ENCODE data around the gene DHDDS.

Gene DHDDS

DNA sequence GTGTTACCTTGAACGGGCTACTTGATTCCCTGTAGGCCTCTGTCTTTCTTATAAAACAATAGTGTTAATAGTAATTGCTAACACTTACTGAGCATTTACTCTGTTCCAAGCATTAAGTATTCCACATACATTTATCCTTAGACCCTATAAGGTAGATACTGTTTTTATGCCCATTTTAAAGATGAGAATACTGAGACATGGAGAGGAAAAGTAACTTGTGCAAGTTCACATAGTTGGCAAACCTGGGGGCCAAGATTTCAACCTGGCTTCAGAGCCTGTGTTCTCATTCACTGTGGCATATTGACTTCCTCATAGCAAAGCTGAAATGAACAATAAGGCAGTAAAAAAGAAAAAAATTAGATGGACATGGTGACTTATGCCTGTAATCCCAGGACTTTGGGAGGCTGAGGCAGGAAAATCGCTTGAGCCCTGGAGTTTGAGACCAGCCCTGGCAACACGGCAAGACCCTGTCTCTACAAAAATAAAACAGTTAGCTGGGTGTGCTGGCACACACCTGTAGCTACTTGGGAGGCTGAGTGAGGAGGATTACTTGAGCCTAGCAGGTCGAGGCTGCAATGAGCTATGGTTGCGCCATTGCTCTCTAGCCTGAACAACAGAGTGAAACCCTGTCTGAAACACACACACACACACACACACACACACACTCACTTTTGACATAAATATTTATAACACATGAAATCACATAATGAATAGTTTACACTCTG, 20.5 kb downstream of the DHDDS start:
- Mint-ChIP-seq H3K27me3 (no peaks in the 10 kb centered on the region), H3K4me3 (no peak overlapping the region), H3K9me3 (no peaks in the 10 kb centered on the region), H3K27ac (no peak overlapping the region), H3K36me3 (peaks cover 53% of the 10 kb centered on the region), H3K4me1 (peaks cover 3% of the 10 kb centered on the region)
- no peak for ATAC-seq

- peaks cover 35% of the 10 kb centered on the region for H3K36me3 Mint-ChIP-seq
- no peaks in the 10 kb centered on the region for H3K27me3 Mint-ChIP-seq
- no peaks in the 10 kb centered on the region for H3K9me3 Mint-ChIP-seq
Measured at GRCh38 chr1:26459148-26459547, 27.0 kb downstream of the DHDDS start.

GRCh38 chr1:26459573-26460031, 27.5 kb downstream of the DHDDS start:
- H3K27me3 Mint-ChIP-seq, result no peaks in the 10 kb centered on the region
- no peak for ATAC-seq
- H3K4me3 Mint-ChIP-seq, result no peak overlapping the region
- H3K9me3 Mint-ChIP-seq, result no peaks in the 10 kb centered on the region
- no peaks in the 10 kb centered on the region for H3K4me1 Mint-ChIP-seq
- H3K36me3 Mint-ChIP-seq, result peaks cover 37% of the 10 kb centered on the region
- no peak overlapping the region for H3K27ac Mint-ChIP-seq

More at GRCh38 chr1:26459148-26459547, 27.0 kb downstream of the DHDDS start:
- Mint-ChIP-seq H3K27ac (no peak overlapping the region), H3K4me3 (no peak overlapping the region), H3K4me1 (no peaks in the 10 kb centered on the region)
- no peak for ATAC-seq

DNA sequence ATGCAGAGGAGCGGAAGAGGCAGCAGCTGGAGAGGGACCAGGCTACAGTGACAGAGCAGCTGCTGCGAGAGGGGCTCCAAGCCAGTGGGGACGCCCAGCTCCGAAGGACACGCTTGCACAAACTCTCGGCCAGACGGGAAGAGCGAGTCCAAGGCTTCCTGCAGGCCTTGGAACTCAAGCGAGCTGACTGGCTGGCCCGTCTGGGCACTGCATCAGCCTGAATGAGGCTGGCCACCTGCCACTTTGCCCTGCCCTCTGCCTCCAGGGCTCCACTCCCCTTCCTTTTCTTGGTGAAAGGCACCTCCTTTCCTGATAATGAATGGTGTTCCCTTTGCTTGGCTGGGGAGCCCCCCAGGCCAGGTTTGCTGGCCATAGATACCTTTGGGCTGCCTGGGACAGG, 36.8 kb downstream of the DHDDS start:
- Mint-ChIP-seq H3K36me3 (peaks cover 65% of the 10 kb centered on the region), H3K4me1 (peaks cover 26% of the 10 kb centered on the region), H3K27me3 (no peaks in the 10 kb centered on the region), H3K27ac (no peak overlapping the region), H3K9me3 (no peaks in the 10 kb centered on the region), H3K4me3 (no peak overlapping the region)
- ATAC-seq, result no peak

DNA sequence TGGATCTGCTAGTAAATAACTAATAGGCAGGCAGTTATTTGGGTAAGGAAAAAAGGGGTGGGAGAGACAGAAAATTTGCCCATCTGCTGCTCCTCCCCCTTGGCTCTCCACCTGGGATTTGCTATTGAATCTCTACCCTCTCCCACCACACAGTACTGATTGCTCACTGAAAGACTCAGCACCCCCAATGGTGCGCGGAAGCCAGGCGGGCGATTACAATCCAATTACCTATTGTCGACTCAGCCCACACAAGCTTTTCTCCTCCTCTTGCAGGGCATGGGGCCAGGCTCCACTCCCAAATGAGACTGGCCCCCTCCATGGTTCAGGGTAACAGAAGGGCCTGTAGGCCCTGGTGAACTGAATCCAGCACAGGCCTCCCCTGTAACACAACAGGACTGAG, 37.4 kb downstream of the DHDDS start:
- Mint-ChIP-seq H3K9me3 (no peaks in the 10 kb centered on the region), H3K36me3 (peaks cover 69% of the 10 kb centered on the region), H3K27me3 (no peaks in the 10 kb centered on the region), H3K4me3 (no peak overlapping the region), H3K27ac (no peak overlapping the region), H3K4me1 (peaks cover 26% of the 10 kb centered on the region)
- ATAC-seq, result no peak

DNA sequence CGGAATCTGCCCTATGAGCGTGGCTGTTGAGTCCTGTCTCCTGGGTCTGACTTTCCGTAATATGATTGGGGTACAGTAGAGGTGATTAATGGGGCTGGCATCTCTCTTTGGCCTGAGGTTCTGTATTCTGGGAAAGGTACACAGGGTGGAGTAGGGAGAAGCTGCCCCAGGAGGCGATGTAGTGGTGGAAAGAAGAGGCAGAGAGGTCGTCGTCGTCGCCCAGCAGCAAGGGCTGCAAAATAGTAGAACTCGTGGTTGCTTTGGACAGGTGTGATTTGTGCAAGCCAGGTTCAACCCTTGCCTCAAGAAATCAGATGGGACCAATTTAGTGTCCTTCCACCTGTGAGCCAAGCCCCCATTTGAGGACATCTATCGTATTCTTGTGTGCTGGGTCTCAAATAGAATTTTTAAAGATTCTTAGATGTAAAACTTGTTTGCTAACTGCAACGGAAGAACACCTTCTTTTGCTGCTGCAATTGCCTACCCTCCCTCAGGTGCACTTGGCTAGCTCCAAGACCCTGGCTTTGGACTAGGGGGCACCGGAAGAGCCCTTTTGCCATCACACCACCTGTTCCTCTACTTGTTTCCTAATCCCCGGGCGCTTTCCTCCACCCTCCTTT, 38.9 kb downstream of the DHDDS start:
- peaks cover 59% of the 10 kb centered on the region for H3K36me3 Mint-ChIP-seq
- no peaks in the 10 kb centered on the region for H3K27me3 Mint-ChIP-seq

DNA sequence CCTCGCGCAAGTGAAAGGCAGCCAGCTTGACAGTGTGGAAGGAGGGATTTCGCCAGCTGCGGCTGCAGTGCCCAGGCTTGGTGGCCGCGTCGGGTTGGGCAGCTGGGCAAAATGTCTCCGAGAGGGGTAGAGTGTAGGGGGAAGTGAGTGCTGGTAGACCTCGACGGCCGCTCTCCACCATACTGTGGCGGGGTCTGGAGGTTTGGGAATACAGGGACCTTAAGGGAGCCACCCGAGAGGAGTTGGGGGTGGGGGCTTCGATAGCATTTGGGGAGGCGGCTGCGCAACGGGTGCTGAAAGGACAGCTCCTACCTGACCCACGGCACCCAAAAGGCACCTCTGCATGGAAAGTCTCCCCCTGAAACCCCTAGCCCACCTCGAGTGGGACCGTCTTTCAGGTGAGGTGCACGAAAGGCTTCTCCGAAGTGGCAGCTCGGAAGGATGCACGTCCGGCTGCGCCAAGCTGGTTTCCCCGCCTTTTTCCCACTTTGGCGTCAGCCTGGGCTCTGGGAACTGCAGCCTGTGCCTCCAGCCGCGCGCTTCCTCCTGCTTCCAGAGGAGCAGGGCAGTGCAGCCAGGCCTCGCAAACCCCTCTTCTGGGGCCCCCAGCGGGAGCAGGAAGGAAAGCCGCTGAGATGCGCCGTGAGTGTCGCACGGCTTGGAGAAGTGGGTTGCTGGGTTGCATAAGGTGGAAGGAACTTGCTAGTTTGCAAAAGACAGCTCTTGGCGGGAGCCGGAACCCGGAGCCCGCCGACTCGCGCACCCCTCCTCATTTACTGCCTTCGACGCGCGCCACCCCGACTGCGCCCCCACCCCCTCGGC, 39.6 kb downstream of the DHDDS start:
- Mint-ChIP-seq H3K27me3 (no peaks in the 10 kb centered on the region), H3K4me3 (peak overlapping the region; percentile 88), H3K9me3 (no peaks in the 10 kb centered on the region), H3K27ac (peak overlapping the region; percentile 96), H3K36me3 (peaks cover 54% of the 10 kb centered on the region), H3K4me1 (peaks cover 36% of the 10 kb centered on the region)
- ATAC-seq, result peak; percentile 56

More for the DNA sequence above, 38.9 kb downstream of the DHDDS start:
- peak overlapping the region; percentile 64 for H3K27ac Mint-ChIP-seq
- peaks cover 28% of the 10 kb centered on the region for H3K4me1 Mint-ChIP-seq
- H3K4me3 Mint-ChIP-seq, result peak overlapping the region; percentile 88
- no peak for ATAC-seq
- H3K9me3 Mint-ChIP-seq, result no peaks in the 10 kb centered on the region

- Mint-ChIP-seq H3K4me3 (peak within 1 kb of the TSS; percentile 88), H3K9me3 (no peaks in the 10 kb centered on the region), H3K27ac (peak within 1 kb of the TSS; percentile 96), H3K36me3 (peaks cover 48% of the 10 kb centered on the region), H3K4me1 (peaks cover 42% of the 10 kb centered on the region), H3K27me3 (no peaks in the 10 kb centered on the region)
- peak; percentile 90 for ATAC-seq
Measured at GRCh38 chr1:26472320-26472900, 40.3 kb downstream of the DHDDS start, which contains the start of gene HMGN2. Gene HMGN2, plus strand, starts transcription at chr1:26472440. Its CDS starts 173 bp downstream, at chr1:26472613.

GRCh38 chr1:26472901-26473845, 41.1 kb downstream of the DHDDS start:
- peaks cover 48% of the 10 kb centered on the region for H3K36me3 Mint-ChIP-seq
- ATAC-seq, result peak; percentile 89

GRCh38 chr1:26474818-26475217, 42.7 kb downstream of the DHDDS start:
- H3K36me3 Mint-ChIP-seq, result peaks cover 40% of the 10 kb centered on the region
- H3K4me3 Mint-ChIP-seq, result peak overlapping the region; percentile 88
- H3K27ac Mint-ChIP-seq, result no peak overlapping the region
- ATAC-seq, result no peak
- H3K9me3 Mint-ChIP-seq, result no peaks in the 10 kb centered on the region
- H3K4me1 Mint-ChIP-seq, result peaks cover 44% of the 10 kb centered on the region
- H3K27me3 Mint-ChIP-seq, result no peaks in the 10 kb centered on the region

More at GRCh38 chr1:26472901-26473845, 41.1 kb downstream of the DHDDS start:
- peak overlapping the region; percentile 96 for H3K27ac Mint-ChIP-seq
- H3K4me3 Mint-ChIP-seq, result peak overlapping the region; percentile 88
- no peaks in the 10 kb centered on the region for H3K27me3 Mint-ChIP-seq
- H3K9me3 Mint-ChIP-seq, result no peaks in the 10 kb centered on the region
- H3K4me1 Mint-ChIP-seq, result peaks cover 47% of the 10 kb centered on the region

GRCh38 chr1:26475989-26476388, 43.9 kb downstream of the DHDDS start:
- peaks cover 32% of the 10 kb centered on the region for H3K4me1 Mint-ChIP-seq
- H3K9me3 Mint-ChIP-seq, result no peaks in the 10 kb centered on the region
- no peak overlapping the region for H3K4me3 Mint-ChIP-seq
- no peak for ATAC-seq
- peaks cover 35% of the 10 kb centered on the region for H3K36me3 Mint-ChIP-seq
- no peaks in the 10 kb centered on the region for H3K27me3 Mint-ChIP-seq
- H3K27ac Mint-ChIP-seq, result peak overlapping the region; percentile 53

DNA sequence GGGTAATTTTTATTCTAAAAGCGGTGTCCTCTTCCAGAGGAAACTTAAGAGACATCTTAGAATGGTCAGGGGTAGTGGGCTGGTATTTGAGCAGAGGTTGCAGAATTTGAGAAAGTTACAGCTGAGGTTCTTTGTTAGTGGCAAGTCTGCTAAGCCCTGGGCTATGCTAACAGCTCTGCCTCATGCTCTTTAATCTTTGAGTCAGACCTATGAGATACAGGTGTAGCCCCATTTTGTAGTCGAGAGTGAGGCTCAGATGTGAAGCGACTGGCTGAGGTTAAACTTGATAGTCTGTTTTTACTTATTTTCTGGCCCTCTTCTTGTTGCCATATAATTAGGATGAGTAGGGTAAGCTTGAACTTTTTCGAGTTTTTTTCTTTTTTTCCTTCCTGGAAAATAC, 44.8 kb downstream of the DHDDS start:
- peak overlapping the region; percentile 49 for H3K27ac Mint-ChIP-seq
- peaks cover 22% of the 10 kb centered on the region for H3K4me1 Mint-ChIP-seq
- ATAC-seq, result no peak
- H3K27me3 Mint-ChIP-seq, result no peaks in the 10 kb centered on the region
- peaks cover 35% of the 10 kb centered on the region for H3K36me3 Mint-ChIP-seq
- no peak overlapping the region for H3K4me3 Mint-ChIP-seq
- H3K9me3 Mint-ChIP-seq, result no peaks in the 10 kb centered on the region

DNA sequence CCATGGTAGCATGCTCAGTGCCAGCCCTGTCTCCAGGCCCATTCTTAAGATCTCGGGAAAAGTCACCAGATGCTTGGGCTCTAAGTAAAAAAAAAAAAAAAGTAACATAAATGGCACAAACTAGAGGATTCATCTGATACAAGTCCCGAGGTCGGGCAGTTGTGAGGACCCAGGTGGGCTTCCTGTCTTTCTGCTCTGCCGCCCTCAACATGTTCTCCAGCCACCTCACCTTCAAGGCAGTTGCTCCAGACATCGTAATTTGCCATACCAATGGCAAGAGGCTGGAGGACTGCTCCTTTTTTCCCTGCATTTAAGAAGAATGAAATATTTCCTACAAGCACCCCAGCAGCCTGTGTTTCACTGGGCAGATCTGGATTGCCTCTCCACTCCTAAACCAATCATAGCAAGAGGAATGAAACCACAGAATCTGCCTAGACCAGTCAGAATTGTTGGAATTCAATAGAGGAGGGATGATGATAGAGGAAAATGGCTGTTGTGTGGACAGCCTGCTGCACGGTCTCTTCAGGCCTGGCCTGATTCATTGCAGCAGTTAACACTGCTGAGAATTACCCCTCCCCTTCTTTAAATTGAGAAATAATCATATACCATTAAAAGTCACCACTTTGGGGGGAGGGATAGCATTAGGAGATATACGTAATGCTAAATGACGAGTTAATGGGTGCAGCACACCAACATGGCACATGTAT, 45.5 kb downstream of the DHDDS start:
- Mint-ChIP-seq H3K27me3 (no peaks in the 10 kb centered on the region), H3K4me3 (no peak overlapping the region), H3K9me3 (no peaks in the 10 kb centered on the region), H3K36me3 (peaks cover 35% of the 10 kb centered on the region), H3K27ac (peak overlapping the region; percentile 49), H3K4me1 (peaks cover 21% of the 10 kb centered on the region)
- no peak for ATAC-seq
